B cell (primary cell): ENCODE measurements around the gene SERPINE2. TPM values are rescaled to one million over a fixed set of nuclear protein-coding genes. Genes with fewer than 3 reads are reported as not detected.

Experiments
- ATAC-seq: fragments of 200-7000 bp; cut with Tn5 transposase; one replicate; pipeline ENCODE4 v1.10.0; 2021; ENCODE audit warnings: low read depth, mild to moderate bottlenecking, moderate number of reproducible peaks, moderate library complexity
- CTCF ChIA-PET: fragments of 350-600 bp; sonication (Branson Sonifier 250); formaldehyde crosslinking; loops from one replicate; lab custom pipeline; 2021; ENCODE audit warnings: antibody characterized with exemption, inconsistent platforms; lab: Charles Lee
- POLR2A ChIA-PET: fragments of 350-600 bp; sonication (Branson Sonifier 250); formaldehyde crosslinking; loops from one replicate; lab custom pipeline; 2021; ENCODE audit warnings: antibody characterized with exemption; lab: Charles Lee
- DNase-seq: peaks from one replicate; pipeline ENCODE4 v3.0.0; 2013
- H2AFZ ChIP-seq: 2 replicates; pipeline ENCODE4 v1.6.1; 2012; ENCODE audit warnings: mild to moderate bottlenecking, low read depth, low read length; ENCODE audit not compliant: insufficient read depth, poor library complexity, severe bottlenecking
- H3K27ac ChIP-seq, 2 donors: 1 replicate in 1 of 2; 2 replicates in 1 of 2; pipeline ENCODE4 v1.5.1; 2012 to 2013; ENCODE audit warnings: low read length in 2 of 2, mild to moderate bottlenecking in 2 of 2, moderate library complexity in 1 of 2
- H3K27me3 ChIP-seq, 4 experiments: fragments of 200-600 bp in 1 of 4; sonication (generic) in 1 of 4; replicated peaks in 1 of 4; 1 replicate in 2 of 4; 2 replicates in 2 of 4; pipeline versions ENCODE4 v1.6.1 to v1.7.0; 2013 to 2016; ENCODE audit warnings: low read length in 3 of 4, mild to moderate bottlenecking in 2 of 4, mixed read lengths in 1 of 4, moderate library complexity in 1 of 4; ENCODE audit not compliant: insufficient read depth in 4 of 4, control insufficient read depth in 3 of 4; ENCODE audit errors: control extremely low read depth in 1 of 4
- H3K36me3 ChIP-seq, 2 experiments: replicated peaks in 1 of 2; 1 replicate in 1 of 2; 2 replicates in 1 of 2; pipeline versions ENCODE4 v1.6.1 to v1.7.1; 2013; ENCODE audit warnings: low read length in 1 of 2; ENCODE audit not compliant: insufficient read depth in 2 of 2, control insufficient read depth in 1 of 2; ENCODE audit errors: control extremely low read depth in 1 of 2, extremely low read depth in 1 of 2
- H3K4me1 ChIP-seq, 2 donors: fragments of 200-600 bp in 1 of 2; sonication (generic) in 1 of 2; 1 replicate in 1 of 2; 2 replicates in 1 of 2; pipeline versions ENCODE4 v1.5.1 to v1.6.1; 2013 to 2017; ENCODE audit warnings: low read length in 2 of 2; ENCODE audit not compliant: control insufficient read depth in 2 of 2, insufficient read depth in 2 of 2
- H3K4me2 ChIP-seq: replicated peaks from 2 replicates; pipeline ENCODE3; 2012; ENCODE audit warnings: mild to moderate bottlenecking, low read depth, low read length; ENCODE audit not compliant: poor library complexity, severe bottlenecking
- H3K4me3 ChIP-seq, 5 experiments: fragments of 200-600 bp in 1 of 5; sonication (generic) in 1 of 5; 1 replicate in 3 of 5; 2 replicates in 2 of 5; pipeline versions ENCODE4 v1.5.1 to v1.7.0; 2011 to 2016; ENCODE audit warnings: low read length in 4 of 5, mild to moderate bottlenecking in 4 of 5, low read depth in 2 of 5, control low read depth in 1 of 5, moderate library complexity in 1 of 5; ENCODE audit not compliant: insufficient read depth in 1 of 5; ENCODE audit errors: control extremely low read depth in 1 of 5, extremely low read depth in 1 of 5
- H3K79me2 ChIP-seq: fragments of 200-600 bp; sonication (generic); one replicate; pipeline ENCODE4 v1.6.0; 2016; ENCODE audit warnings: low read length; ENCODE audit not compliant: control insufficient read depth, insufficient read depth
- H3K9ac ChIP-seq: fragments of 200-600 bp; sonication (generic); 2 replicates; pipeline ENCODE4 v1.6.1; 2017; ENCODE audit warnings: mild to moderate bottlenecking, low read length, moderate library complexity
- H3K9me3 ChIP-seq, 3 donors: one replicate each; pipeline versions ENCODE4 v1.6.1 to v1.7.1; 2013; ENCODE audit warnings: low read length in 2 of 3; ENCODE audit not compliant: control insufficient read depth in 2 of 3, insufficient read depth in 1 of 3; ENCODE audit errors: control extremely low read depth in 1 of 3
- H4K20me1 ChIP-seq: 2 replicates; pipeline ENCODE4 v1.6.0; 2012; ENCODE audit warnings: mild to moderate bottlenecking, low read length; ENCODE audit not compliant: insufficient read depth, control insufficient read depth, poor library complexity, severe bottlenecking
- H3K27ac Mint-ChIP-seq: one replicate; pipeline ENCODE4 v1.8.0; 2021; ENCODE audit warnings: mixed read lengths
- H3K27me3 Mint-ChIP-seq: one replicate; pipeline ENCODE4 v1.8.0; 2021; ENCODE audit warnings: mixed read lengths
- H3K4me1 Mint-ChIP-seq: one replicate; pipeline ENCODE4 v1.8.0; 2021; ENCODE audit warnings: mixed read lengths
- H3K4me3 Mint-ChIP-seq: one replicate; pipeline ENCODE4 v1.8.0; 2021; ENCODE audit warnings: mixed read lengths
- H3K9me3 Mint-ChIP-seq: one replicate; pipeline ENCODE4 v1.8.0; 2022; ENCODE audit warnings: mixed read lengths; ENCODE audit not compliant: insufficient read depth
- CTCF ChIP-seq: fragments of 200-600 bp; IDR thresholded peaks from one replicate; pipeline ENCODE4 v1.8.0; 2022; ENCODE audit warnings: antibody characterized with exemption, mild to moderate bottlenecking
- EZH2 ChIP-seq: IDR thresholded peaks from 2 replicates; pipeline ENCODE4 v1.6.1; 2012; ENCODE audit warnings: borderline replicate concordance, low read depth, mild to moderate bottlenecking, moderate library complexity, low read length; ENCODE audit not compliant: insufficient read depth, poor library complexity, severe bottlenecking
- WGBS: methylation state at CpG from one replicate; pipeline ENCODE4 v1.1.5; 2013; ENCODE audit warnings: missing lambda C conversion rate; ENCODE audit not compliant: insufficient coverage; 5-methylcytosine and 5-hydroxymethylcytosine counted together
- intact Hi-C: fragments of 100-400 bp; cut with micrococcal nuclease; formaldehyde crosslinking; loops from one replicate; pipeline ENCODE4 v1.10.0; 2022
- polyA plus RNA-seq: library from polyadenylated mRNA; depleted of rRNA; stranded (reverse); fragments of >200 nt; gene quantifications from 2 replicates; pipeline ENCODE4 v1.2.3, GENCODE V29; 2012
- total RNA-seq, 2 donors: library from RNA; stranded (reverse); fragments of 120-200 nt in 1 of 2; gene quantifications; 1 replicate in 1 of 2; 2 replicates in 1 of 2; pipeline versions ENCODE4 v1.2.3 to v1.2.4, GENCODE V29; 2013 to 2022

The SERPINE2 gene
- total and polyA plus RNA-seq, 2 donors (not counting 1 experiment from before 2014, with no cell fraction given), result 0.45 to 1.8 TPM

DNA sequence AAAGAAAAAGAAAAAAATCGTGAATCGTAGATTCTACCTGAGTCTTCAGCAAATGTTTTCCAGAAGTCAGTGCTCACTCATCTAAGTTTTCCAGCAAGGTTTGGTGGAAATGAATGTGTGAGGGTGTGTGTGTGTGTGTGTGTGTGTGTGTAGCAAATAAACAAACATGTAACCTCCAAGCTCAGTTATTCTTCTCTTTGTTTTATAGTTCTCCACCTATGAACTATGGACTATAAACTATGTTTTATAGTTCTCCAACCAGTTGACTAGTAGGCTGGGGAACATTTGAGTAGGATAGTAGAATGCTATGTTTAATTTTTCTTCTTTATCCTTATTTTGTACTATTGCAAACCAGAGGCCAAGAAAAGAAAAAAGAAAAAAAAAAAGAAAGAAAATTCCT lies 44.6 kb upstream of the SERPINE2 start:
- H3K4me3 Mint-ChIP-seq, result no peak overlapping the region
- Histone ChIP-seq H3K4me3 (no peak overlapping the region), H3K4me2 (no peak overlapping the region), H2AFZ (no peak overlapping the region), H3K36me3 (no peaks in the 10 kb centered on the region), H3K9ac (no peak overlapping the region), H3K9me3 (no peaks in the 10 kb centered on the region), H3K4me1 (no peaks in the 10 kb centered on the region), H3K79me2 (no peaks in the 10 kb centered on the region), H4K20me1 (no peaks in the 10 kb centered on the region), H3K27me3 (peaks cover 0 to 10% (median 3%) of the 10 kb centered on the region in 4 experiments), H3K27ac (no peak overlapping the region)
- intact Hi-C loops, result no loop called here
- TF ChIP-seq EZH2, result no peak
- no peak for TF ChIP-seq CTCF
- peaks cover 5% of the 10 kb centered on the region for H3K27me3 Mint-ChIP-seq
- DNase-seq (no peak), ATAC-seq (no peak)
- ChIA-PET POLR2A (no interaction called here), CTCF (no interaction called here)
- H3K9me3 Mint-ChIP-seq, result no peaks in the 10 kb centered on the region
- H3K4me1 Mint-ChIP-seq, result no peaks in the 10 kb centered on the region
- WGBS, result no CpG with 5 or more reads among the region's 2 CpGs
- no peak overlapping the region for H3K27ac Mint-ChIP-seq

DNA sequence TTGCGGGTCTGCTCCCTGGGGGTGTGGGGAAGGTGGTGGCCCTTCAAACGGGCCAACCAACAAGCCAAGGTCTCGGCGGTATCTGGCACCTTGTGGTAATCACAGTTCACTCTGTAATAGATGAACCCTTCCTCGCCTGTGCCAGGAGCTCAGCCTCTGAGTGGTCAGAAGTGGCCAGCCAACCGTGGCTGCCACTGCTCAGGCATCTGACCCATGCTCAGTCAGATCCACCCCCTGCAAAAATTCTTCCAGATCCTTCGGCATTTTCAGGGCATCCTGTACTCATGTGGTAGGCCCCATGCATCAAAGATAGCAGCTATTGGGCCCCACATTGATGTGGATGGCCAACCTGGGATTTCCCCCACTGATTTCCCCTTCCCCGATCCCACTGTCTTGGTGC lies 39.6 kb upstream of the SERPINE2 start:
- Mint-ChIP-seq H3K9me3 (no peaks in the 10 kb centered on the region), H3K27me3 (peaks cover 5% of the 10 kb centered on the region), H3K27ac (no peak overlapping the region), H3K4me3 (no peak overlapping the region), H3K4me1 (no peaks in the 10 kb centered on the region)
- CTCF ChIA-PET, result no interaction called here
- H2AFZ ChIP-seq, result no peak overlapping the region
- POLR2A ChIA-PET, result no interaction called here
- TF ChIP-seq EZH2, result no peak
- TF ChIP-seq CTCF, result no peak
- DNase-seq, result no peak
- no peak for ATAC-seq
- intact Hi-C loops, result no loop called here
- H3K4me1 ChIP-seq, result no peaks in the 10 kb centered on the region
- H4K20me1 ChIP-seq, result no peaks in the 10 kb centered on the region
- no peaks in the 10 kb centered on the region for H3K36me3 ChIP-seq
- no peak overlapping the region for H3K4me3 ChIP-seq
- H3K27me3 ChIP-seq, result peaks cover 0 to 8% (median 3%) of the 10 kb centered on the region in 4 experiments
- no peak overlapping the region for H3K27ac ChIP-seq
- WGBS, result 91% methylated on average over 8 of the region's 8 CpGs
- no peak overlapping the region for H3K4me2 ChIP-seq
- no peaks in the 10 kb centered on the region for H3K79me2 ChIP-seq
- no peaks in the 10 kb centered on the region for H3K9me3 ChIP-seq
- H3K9ac ChIP-seq, result no peak overlapping the region
